Gastrocnemius medialis (tissue), 4 donors: ENCODE measurements around the gene TLR9. TPM values are rescaled to one million over a fixed set of nuclear protein-coding genes. Genes with fewer than 3 reads are reported as not detected.

Source experiments
- ATAC-seq, 2 donors: fragments of 150-250 bp; one replicate each; pipeline ENCODE4 v1.9.1; 2016
- DNase-seq, 2 donors: peaks; one replicate each; pipeline ENCODE4 v3.0.0-alpha.2; 2019
- H3K27ac ChIP-seq, 4 donors: fragments of 200-600 bp; sonication (generic); 1 replicate in 1 of 4; 2 replicates in 3 of 4; pipeline ENCODE4 v1.5.1; 2016 to 2018; ENCODE audit warnings: mild to moderate bottlenecking in 2 of 4, moderate library complexity in 1 of 4
- H3K27me3 ChIP-seq, 3 donors: fragments of 200-600 bp; sonication (generic) in 2 of 3; 1 replicate in 1 of 3; 2 replicates in 2 of 3; pipeline versions ENCODE4 v1.5.1 to v1.6.0; 2016 to 2019; ENCODE audit warnings: mild to moderate bottlenecking in 1 of 3, moderate library complexity in 1 of 3
- H3K36me3 ChIP-seq, 2 donors: fragments of 200-600 bp; sonication (generic) in 1 of 2; one replicate each; pipeline ENCODE4 v1.5.1; 2017 to 2018
- H3K4me1 ChIP-seq, 2 donors: fragments of 200-600 bp; sonication (generic) in 1 of 2; one replicate each; pipeline ENCODE4 v1.5.1; 2016 to 2017; ENCODE audit warnings: mild to moderate bottlenecking in 2 of 2
- H3K4me3 ChIP-seq, 4 donors: fragments of 200-600 bp; sonication (generic) in 3 of 4; 1 replicate in 1 of 4; 2 replicates in 3 of 4; pipeline ENCODE4 v1.5.1; 2016 to 2019; ENCODE audit warnings: mild to moderate bottlenecking in 2 of 4
- H3K9me3 ChIP-seq, 3 donors: fragments of 200-600 bp; sonication (generic) in 2 of 3; 1 replicate in 1 of 3; 2 replicates in 2 of 3; pipeline ENCODE4 v1.5.1; 2016 to 2019
- CTCF ChIP-seq, 5 experiments: fragments of 450-650 bp in 3 of 5; fragments of 200-600 bp in 2 of 5; sonication (generic) in 2 of 5; IDR thresholded peaks in 4 of 5; conservative IDR thresholded peaks in 1 of 5; 1 replicate in 4 of 5; 2 replicates in 1 of 5; pipeline ENCODE4 v1.5.1; 2016 to 2019; ENCODE audit warnings: antibody characterized with exemption in 5 of 5, mild to moderate bottlenecking in 3 of 5, moderate library complexity in 3 of 5
- POLR2A ChIP-seq, 2 donors: fragments of 450-650 bp; IDR thresholded peaks; one replicate each; pipeline ENCODE4 v1.6.1; 2017; ENCODE audit warnings: antibody characterized with exemption in 2 of 2, mild to moderate bottlenecking in 2 of 2, moderate library complexity in 2 of 2
- in situ Hi-C, 4 donors: fragments of 200-750 bp; cut with MboI; loops; one replicate each; pipeline versions ENCODE4 v1.15.0 to v1.8.0; 2017; ENCODE audit warnings: low sequenced_read_pairs in 4 of 4
- intact Hi-C: fragments of 100-400 bp; cut with DNase I; formaldehyde crosslinking; loops from one replicate; pipeline ENCODE4 v1.15.1; 2023; ENCODE audit warnings: low total_unique reads
- total RNA-seq, 4 donors: library from RNA; depleted of rRNA; stranded (reverse); fragments of >200 nt; gene quantifications; one replicate each; pipeline versions ENCODE4 v1.1.0 to v1.2.3, GENCODE V29; 2016

TLR9 gene
- total RNA-seq, 4 donors from 2014 or later, result 0.07 to 0.41 (median 0.13) TPM; not detected in 1

GRCh38 chr3:52186729-52187128 lies 38.7 kb downstream of the TLR9 start:
- Histone ChIP-seq H3K9me3 (no peaks in the 10 kb centered on the region), H3K4me1 (peaks cover 0 to 3% of the 10 kb centered on the region in 2 donors), H3K27me3 (no peaks in the 10 kb centered on the region), H3K4me3 (no peak overlapping the region), H3K36me3 (no peaks in the 10 kb centered on the region), H3K27ac (no peak overlapping the region)
- intact Hi-C loops (no loop called here), in situ Hi-C loops (no loop called here)
- ATAC-seq, result no peak
- no peak for DNase-seq
- no peak for TF ChIP-seq POLR2A (IDR thresholded peaks at IDR 0.05)
- TF ChIP-seq CTCF (IDR thresholded peaks at IDR 0.05 in 4 of 5, conservative IDR thresholded peaks at IDR 0.05 in 1 of 5), result no peak

GRCh38 chr3:52185837-52186236 lies 39.6 kb downstream of the TLR9 start:
- Histone ChIP-seq H3K4me1 (peaks cover 0 to 3% of the 10 kb centered on the region in 2 donors), H3K9me3 (no peaks in the 10 kb centered on the region), H3K27ac (no peak overlapping the region), H3K27me3 (no peaks in the 10 kb centered on the region), H3K4me3 (no peak overlapping the region), H3K36me3 (no peaks in the 10 kb centered on the region)
- ATAC-seq (no peak), DNase-seq (no peak)
- in situ Hi-C loops, result no loop called here
- no peak for TF ChIP-seq CTCF (IDR thresholded peaks at IDR 0.05 in 4 of 5, conservative IDR thresholded peaks at IDR 0.05 in 1 of 5)
- no peak for TF ChIP-seq POLR2A (IDR thresholded peaks at IDR 0.05)
- intact Hi-C loops, result no loop called here

- in situ Hi-C loops, result no loop called here
Observed at GRCh38 chr3:52185311-52185710, 40.1 kb downstream of the TLR9 start.

GRCh38 chr3:52184690-52185089 lies 40.8 kb downstream of the TLR9 start:
- peaks cover 0 to 3% of the 10 kb centered on the region in 2 donors for H3K4me1 ChIP-seq
- H3K27ac ChIP-seq, result peak overlapping the region; percentile 34 to 57 (median 44)
- ATAC-seq, result no peak
- in situ Hi-C loops, result no loop called here
- TF ChIP-seq POLR2A (IDR thresholded peaks at IDR 0.05), result no peak
- no peak for TF ChIP-seq CTCF (IDR thresholded peaks at IDR 0.05 in 4 of 5, conservative IDR thresholded peaks at IDR 0.05 in 1 of 5)
- intact Hi-C loops, result no loop called here
- no peaks in the 10 kb centered on the region for H3K9me3 ChIP-seq
- DNase-seq, result no peak
- no peaks in the 10 kb centered on the region for H3K27me3 ChIP-seq
- no peak overlapping the region for H3K4me3 ChIP-seq
- H3K36me3 ChIP-seq, result no peaks in the 10 kb centered on the region

More at GRCh38 chr3:52185311-52185710, 40.1 kb downstream of the TLR9 start:
- intact Hi-C loops, result no loop called here
- Histone ChIP-seq H3K27me3 (no peaks in the 10 kb centered on the region), H3K4me1 (peaks cover 0 to 3% of the 10 kb centered on the region in 2 donors), H3K4me3 (no peak overlapping the region), H3K9me3 (no peaks in the 10 kb centered on the region), H3K27ac (peak overlapping the region in 2 of 4 donors; percentile 47 to 57), H3K36me3 (no peaks in the 10 kb centered on the region)
- ATAC-seq (no peak), DNase-seq (no peak)
- no peak for TF ChIP-seq POLR2A (IDR thresholded peaks at IDR 0.05)
- no peak for TF ChIP-seq CTCF (IDR thresholded peaks at IDR 0.05 in 4 of 5, conservative IDR thresholded peaks at IDR 0.05 in 1 of 5)
